Keratinocyte (primary cell): Measurements from ENCODE around the gene PDGFRA. TPM values are rescaled to one million over a fixed set of nuclear protein-coding genes. Genes with fewer than 3 reads are reported as not detected.
A peak's percentile ranks its signal among the peaks of the same experiment; 100 is the strongest.

ENCODE experiments used
- DNase-seq: peaks from one replicate; pipeline ENCODE4 v3.0.0-alpha.2; 2011; ENCODE audit warnings: low read depth, missing footprints, low spot score
- FAIRE-seq: peaks from 2 replicates; lab custom pipeline; 2011; peaks lifted over from hg19 to GRCh38; lab: Jason Lieb, UNC
- H2AFZ ChIP-seq: 2 replicates; pipeline ENCODE4 v1.6.0; 2012; ENCODE audit warnings: low read length, control low read depth, inconsistent platforms; ENCODE audit not compliant: control insufficient read depth
- H3K27ac ChIP-seq: 2 replicates; pipeline ENCODE4 v1.5.1; 2011; ENCODE audit warnings: low read length; ENCODE audit not compliant: control insufficient read depth, insufficient read depth
- H3K27me3 ChIP-seq: 3 replicates; pipeline ENCODE4 v1.6.0; 2011; ENCODE audit warnings: low read length; ENCODE audit not compliant: control insufficient read depth, insufficient read depth; ENCODE audit errors: extremely low read depth
- H3K36me3 ChIP-seq, 2 experiments: 2 replicates in 1 of 2; 3 replicates in 1 of 2; pipeline ENCODE4 v1.5.1; 2011; ENCODE audit warnings: low read length in 2 of 2, mild to moderate bottlenecking in 1 of 2; ENCODE audit not compliant: control insufficient read depth in 2 of 2, insufficient read depth in 2 of 2; ENCODE audit errors: extremely low read depth in 1 of 2
- H3K4me1 ChIP-seq: 3 replicates; pipeline ENCODE4 v1.5.1; 2011; ENCODE audit warnings: low read length; ENCODE audit not compliant: control insufficient read depth, insufficient read depth; ENCODE audit errors: extremely low read depth
- H3K4me2 ChIP-seq: 3 replicates; pipeline ENCODE4 v1.6.0; 2011; ENCODE audit warnings: low read depth, low read length; ENCODE audit not compliant: control insufficient read depth, insufficient read depth; ENCODE audit errors: extremely low read depth
- H3K4me3 ChIP-seq, 3 experiments: fragments of 200-600 bp in 1 of 3; sonication (generic) in 1 of 3; 2 replicates in 2 of 3; 3 replicates in 1 of 3; pipeline ENCODE4 v1.5.1; 2011 to 2016; ENCODE audit warnings: low read length in 3 of 3, mild to moderate bottlenecking in 3 of 3, control low read depth in 2 of 3, inconsistent platforms in 1 of 3, low read depth in 1 of 3, mixed read lengths in 1 of 3, mixed run types in 1 of 3, moderate library complexity in 1 of 3; ENCODE audit not compliant: control insufficient read depth in 2 of 3, insufficient read depth in 2 of 3; ENCODE audit errors: extremely low read depth in 1 of 3
- H3K79me2 ChIP-seq: 2 replicates; pipeline ENCODE4 v1.6.0; 2012; ENCODE audit warnings: low read length; ENCODE audit not compliant: control insufficient read depth, insufficient read depth
- H3K9ac ChIP-seq: 3 replicates; pipeline ENCODE4 v1.6.0; 2011; ENCODE audit warnings: low read length; ENCODE audit not compliant: control insufficient read depth, insufficient read depth; ENCODE audit errors: extremely low read depth
- H3K9me1 ChIP-seq: 3 replicates; pipeline ENCODE4 v1.6.0; 2011; ENCODE audit warnings: low read length; ENCODE audit not compliant: control insufficient read depth, insufficient read depth; ENCODE audit errors: extremely low read depth
- H3K9me3 ChIP-seq: 2 replicates; pipeline ENCODE4 v1.5.1; 2012; ENCODE audit warnings: low read depth, low read length; ENCODE audit not compliant: control insufficient read depth
- H4K20me1 ChIP-seq: 3 replicates; pipeline ENCODE4 v1.6.0; 2011; ENCODE audit warnings: low read length; ENCODE audit not compliant: control insufficient read depth, insufficient read depth; ENCODE audit errors: extremely low read depth
- EZH2 ChIP-seq: IDR thresholded peaks from one replicate; pipeline ENCODE4 v1.6.1; 2012; ENCODE audit warnings: inconsistent platforms, mild to moderate bottlenecking, low read length, moderate library complexity
- dilution Hi-C: fragments of 300-500 bp; cut with MboI; formaldehyde crosslinking; loops from one replicate; pipeline ENCODE4 v1.7.0; 2020; ENCODE audit warnings: low sequenced_read_pairs; ENCODE audit not compliant: extremely low pct_ligation_motif_present
- polyA minus RNA-seq, 3 experiments: library from RNA; depleted of rRNA, polyadenylated mRNA; stranded (reverse); fragments of >200 nt; gene quantifications; 1 replicate in 1 of 3; 2 replicates in 1 of 3; 3 replicates in 1 of 3; pipeline ENCODE4 v1.2.3, GENCODE V29; 2011
- polyA plus RNA-seq, 5 experiments: library from polyadenylated mRNA; depleted of rRNA in 3 of 5; stranded (reverse) in 3 of 5; stranded (forward) in 1 of 5; unstranded in 1 of 5; fragments of >200 nt; gene quantifications; 1 replicate in 1 of 5; 2 replicates in 3 of 5; 3 replicates in 1 of 5; pipeline versions ENCODE4 v1.2.1 to v1.2.3, GENCODE V29; 2011 to 2012; ENCODE audit warnings: missing spikeins in 2 of 5, low read depth in 1 of 5, low replicate concordance in 1 of 5
- TF ChIP-seq, protein P1 (sequence below), 3 experiments: IDR thresholded peaks in 1 of 3; conservative IDR thresholded peaks in 1 of 3; optimal IDR thresholded peaks in 1 of 3; 2 replicates in 2 of 3; 3 replicates in 1 of 3; pipeline versions ENCODE3 to v1.5.1; 2011; ENCODE audit warnings: low read length in 3 of 3, mild to moderate bottlenecking in 3 of 3, moderate library complexity in 2 of 3, control low read depth in 1 of 3, inconsistent platforms in 1 of 3; ENCODE audit not compliant: insufficient read depth in 2 of 3; ENCODE audit errors: extremely low read depth in 1 of 3

Gene PDGFRA
- polyA plus RNA-seq (0.22 to 0.40 TPM (median 0.27 TPM) in 3 replicates), polyA minus RNA-seq (0.10 to 0.26 TPM in 2 of 3 replicates, not detected in the other)
- polyA plus RNA-seq (2011; ENCODE audit: low read depth), result not detected
- polyA plus RNA-seq (2011; cell fraction: cytosol; rRNA removed), result 0.48 and 0.61 TPM in 2 replicates
- 0.19 and 0.32 TPM in 2 replicates for polyA plus RNA-seq (2011; cell fraction: nucleus; rRNA removed)
- 0.18 and 0.27 TPM in 2 replicates for polyA plus RNA-seq (2012; ENCODE audit: low replicate concordance)
- polyA minus RNA-seq (2011; cell fraction: cytosol; rRNA and poly(A)+ RNA removed), result not detected
- 0.62 TPM in 1 of 2 replicates, not detected in the other for polyA minus RNA-seq (2011; cell fraction: nucleus; rRNA and poly(A)+ RNA removed)

DNA sequence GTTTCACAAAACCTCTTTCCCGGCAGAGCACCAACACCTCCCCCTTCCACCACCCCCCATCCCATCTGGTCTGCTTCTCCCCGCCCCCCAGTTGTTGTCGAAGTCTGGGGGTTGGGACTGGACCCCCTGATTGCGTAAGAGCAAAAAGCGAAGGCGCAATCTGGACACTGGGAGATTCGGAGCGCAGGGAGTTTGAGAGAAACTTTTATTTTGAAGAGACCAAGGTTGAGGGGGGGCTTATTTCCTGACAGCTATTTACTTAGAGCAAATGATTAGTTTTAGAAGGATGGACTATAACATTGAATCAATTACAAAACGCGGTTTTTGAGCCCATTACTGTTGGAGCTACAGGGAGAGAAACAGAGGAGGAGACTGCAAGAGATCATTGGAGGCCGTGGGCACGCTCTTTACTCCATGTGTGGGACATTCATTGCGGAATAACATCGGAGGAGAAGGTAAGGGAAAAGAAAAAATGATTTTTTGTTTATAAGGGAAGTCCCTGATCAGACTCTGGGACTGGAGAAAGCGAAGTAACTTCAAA is at the start of gene PDGFRA:
Gene PDGFRA, plus strand, starts transcription at position 333 of the 541 bp plus-strand sequence. CDS start 29,476 bp downstream, outside the sequence.
- H3K27me3 ChIP-seq, result peaks cover 79% of the 10 kb centered on the region
- H3K4me2 ChIP-seq, result peak within 1 kb of the TSS; percentile 93
- no peak within 1 kb of the TSS for H3K9ac ChIP-seq
- no peak within 1 kb of the TSS for H3K27ac ChIP-seq
- no peaks in the 10 kb centered on the region for H3K9me3 ChIP-seq
- H2AFZ ChIP-seq, result peak within 1 kb of the TSS; percentile 49
- peaks cover 49% of the 10 kb centered on the region for H3K4me1 ChIP-seq
- no peaks in the 10 kb centered on the region for H4K20me1 ChIP-seq
- no peak for DNase-seq
- dilution Hi-C loops, result no loop called here
- FAIRE-seq, result no peak
- H3K4me3 ChIP-seq, result peak within 1 kb of the TSS in 2 of 3 experiments; percentile 29 to 73
- H3K79me2 ChIP-seq, result no peaks in the 10 kb centered on the region
- H3K9me1 ChIP-seq, result no peaks in the 10 kb centered on the region
- TF ChIP-seq EZH2, result peak; percentile 85
- TF ChIP-seq, protein P1, sequence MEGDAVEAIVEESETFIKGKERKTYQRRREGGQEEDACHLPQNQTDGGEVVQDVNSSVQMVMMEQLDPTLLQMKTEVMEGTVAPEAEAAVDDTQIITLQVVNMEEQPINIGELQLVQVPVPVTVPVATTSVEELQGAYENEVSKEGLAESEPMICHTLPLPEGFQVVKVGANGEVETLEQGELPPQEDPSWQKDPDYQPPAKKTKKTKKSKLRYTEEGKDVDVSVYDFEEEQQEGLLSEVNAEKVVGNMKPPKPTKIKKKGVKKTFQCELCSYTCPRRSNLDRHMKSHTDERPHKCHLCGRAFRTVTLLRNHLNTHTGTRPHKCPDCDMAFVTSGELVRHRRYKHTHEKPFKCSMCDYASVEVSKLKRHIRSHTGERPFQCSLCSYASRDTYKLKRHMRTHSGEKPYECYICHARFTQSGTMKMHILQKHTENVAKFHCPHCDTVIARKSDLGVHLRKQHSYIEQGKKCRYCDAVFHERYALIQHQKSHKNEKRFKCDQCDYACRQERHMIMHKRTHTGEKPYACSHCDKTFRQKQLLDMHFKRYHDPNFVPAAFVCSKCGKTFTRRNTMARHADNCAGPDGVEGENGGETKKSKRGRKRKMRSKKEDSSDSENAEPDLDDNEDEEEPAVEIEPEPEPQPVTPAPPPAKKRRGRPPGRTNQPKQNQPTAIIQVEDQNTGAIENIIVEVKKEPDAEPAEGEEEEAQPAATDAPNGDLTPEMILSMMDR (optimal IDR thresholded peaks at IDR 0.05 in 1 of 3, IDR thresholded peaks at IDR 0.05 in 1 of 3, conservative IDR thresholded peaks at IDR 0.05 in 1 of 3; ENCODE audit: extremely low read depth in 1 of 3, insufficient read depth in 2 of 3, low read length in 3 of 3), result no peak
- no peaks in the 10 kb centered on the region for H3K36me3 ChIP-seq

DNA sequence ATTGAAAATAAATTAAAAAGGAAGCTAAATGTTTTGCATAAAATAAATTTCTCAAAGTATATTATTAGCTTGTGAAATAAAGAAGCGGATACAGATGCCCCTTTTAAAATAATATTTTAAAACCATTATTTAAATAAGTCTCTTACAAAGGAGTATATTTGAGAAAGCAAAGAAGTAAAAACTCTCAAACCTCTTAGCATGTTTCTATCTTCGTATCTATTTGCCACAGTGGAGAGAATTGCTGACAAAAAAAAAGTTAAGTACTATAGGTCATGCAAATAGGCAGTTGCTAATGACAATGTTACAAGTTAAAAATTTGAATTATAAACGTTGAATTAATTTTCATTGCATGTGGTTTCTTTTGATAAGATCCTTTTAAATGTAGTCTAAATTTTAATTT is 44.5 kb upstream of the PDGFRA start:
- TF ChIP-seq EZH2, result no peak
- TF ChIP-seq, protein P1 (optimal IDR thresholded peaks at IDR 0.05 in 1 of 3, IDR thresholded peaks at IDR 0.05 in 1 of 3, conservative IDR thresholded peaks at IDR 0.05 in 1 of 3; ENCODE audit: extremely low read depth in 1 of 3, insufficient read depth in 2 of 3, low read length in 3 of 3), result no peak

More for the DNA sequence above, 44.5 kb upstream of the PDGFRA start:
- dilution Hi-C loops, result no loop called here
- DNase-seq, result no peak
- FAIRE-seq, result no peak
- H3K79me2 ChIP-seq, result no peaks in the 10 kb centered on the region
- H3K4me3 ChIP-seq, result no peak overlapping the region
- no peaks in the 10 kb centered on the region for H3K4me1 ChIP-seq
- H3K4me2 ChIP-seq, result no peak overlapping the region
- no peak overlapping the region for H3K9ac ChIP-seq
- no peaks in the 10 kb centered on the region for H3K27me3 ChIP-seq
- no peaks in the 10 kb centered on the region for H3K9me1 ChIP-seq
- H3K9me3 ChIP-seq, result no peaks in the 10 kb centered on the region
- H3K27ac ChIP-seq, result no peak overlapping the region
- H4K20me1 ChIP-seq, result no peaks in the 10 kb centered on the region
- no peak overlapping the region for H2AFZ ChIP-seq
- no peaks in the 10 kb centered on the region for H3K36me3 ChIP-seq
